Ovary (tissue), 10 donors: Measurements from ENCODE around the gene ERICH6. TPM values are rescaled to one million over a fixed set of nuclear protein-coding genes. Genes with fewer than 3 reads are reported as not detected.

Experiments
- DNase-seq, 5 donors: peaks; one replicate each; pipeline ENCODE4 v3.0.0-alpha.2; 2019 to 2020
- H3K27ac ChIP-seq, 2 donors: fragments of 200-600 bp; one replicate each; pipeline versions ENCODE4 v1.5.1 to v1.8.0; 2019 to 2022
- H3K27me3 ChIP-seq: fragments of 200-600 bp; one replicate; pipeline ENCODE4 v1.8.0; 2022
- H3K36me3 ChIP-seq: fragments of 200-600 bp; sonication (generic); one replicate; pipeline ENCODE4 v1.5.1; 2019
- H3K4me1 ChIP-seq: one replicate; pipeline ENCODE4 v1.8.1; 2013; ENCODE audit warnings: mild to moderate bottlenecking, moderate library complexity; ENCODE audit not compliant: insufficient read depth
- H3K4me3 ChIP-seq: fragments of 200-600 bp; sonication (generic); one replicate; pipeline ENCODE4 v1.5.1; 2017
- H3K9me3 ChIP-seq, 2 donors: fragments of 200-600 bp in 1 of 2; sonication (generic) in 1 of 2; one replicate each; pipeline versions ENCODE4 v1.5.1 to v1.8.1; 2013 to 2019; ENCODE audit warnings: mild to moderate bottlenecking in 1 of 2, moderate library complexity in 1 of 2
- CTCF ChIP-seq, 3 donors: fragments of 450-650 bp in 2 of 3; fragments of 200-600 bp in 1 of 3; IDR thresholded peaks; one replicate each; pipeline versions ENCODE4 v1.5.1 to v1.8.0; 2016 to 2022; ENCODE audit warnings: antibody characterized with exemption in 3 of 3, mild to moderate bottlenecking in 1 of 3
- EP300 ChIP-seq: sonication (generic); formaldehyde crosslinking; IDR thresholded peaks from one replicate; pipeline ENCODE4 v1.6.1; 2017; ENCODE audit warnings: antibody characterized with exemption
- POLR2A ChIP-seq: fragments of 450-650 bp; IDR thresholded peaks from one replicate; pipeline ENCODE4 v1.6.1; 2017; ENCODE audit warnings: antibody characterized with exemption, mild to moderate bottlenecking, moderate library complexity
- WGBS, 3 donors: extraction: QIAGEN DNeasy Blood & Tissue Kit in 1 of 3; methylation state at CpG; one replicate each; pipeline versions ENCODE4 v1.1.5 to v1.1.7; 2013 to 2017; 5-methylcytosine and 5-hydroxymethylcytosine counted together
- intact Hi-C, 4 donors: fragments of 100-400 bp; cut with DNase I; formaldehyde crosslinking; loops; one replicate each; pipeline versions ENCODE4 v1.11.0 to v1.15.1; 2022 to 2023
- long read RNA-seq, 3 donors: library from polyadenylated mRNA in 2 of 3; unstranded in 2 of 3; transcript quantifications; one replicate each; pipeline ENCODE4 v2.0.0 and lab custom pipeline, GENCODE V29; 2021 to 2026
- polyA plus RNA-seq, 2 donors: library from polyadenylated mRNA; stranded (reverse); fragments of 200-250 nt in 1 of 2; fragments of 350-450 nt in 1 of 2; fragmentation: Illumina TruSeq in 1 of 2; extraction: RNeasy Lipid Tissue Mini Kit (QIAGEN cat#74804) in 1 of 2; gene quantifications; one replicate each; pipeline ENCODE4 v1.2.3, GENCODE V29; 2013 to 2014
- total RNA-seq, 7 donors: library from RNA; depleted of rRNA in 2 of 7; stranded (reverse); fragments of >200 nt in 2 of 7; fragmentation: NEBNext Ultra II Directional in 3 of 7; extraction: Animal tissue kit (Norgen Biotek cat#: 25700) in 3 of 7; gene quantifications; one replicate each; pipeline versions ENCODE4 v1.1.0 to v1.2.4, GENCODE V29; 2016 to 2023
- donor health status: DM: no; HTN: no; CAD: no; lungs with moderate emphysema.
- donor health status: DM: no; HTN: no; CAD: no.
- donor health status: Bipolar disorder and iron deficiency.
- donor health status: DM: yes; HTN: yes; CAD: no.
- donor health status: DM: no; HTN: no; CAD: no.
- donor health status: DM: yes; HTN: yes; CAD: no.

The ERICH6 gene
- total RNA-seq = 1 to 10 TPM in 1 of 7 donors, under 1 TPM in 2, not detected in 4; 0.36 to 1.3 (median 0.51) TPM
- polyA plus RNA-seq = under 1 TPM in 1 of 2 donors, not detected in 1; 0.04 TPM
- long read RNA-seq, donor 1 = 0 reads
- long read RNA-seq, donor 2 = 0 reads
- long read RNA-seq, donor 3 = 0 reads

- peak; percentile 90 to 95 (median 91) for DNase-seq
- no peaks in the 10 kb centered on the region for H3K4me1 ChIP-seq
- no peaks in the 10 kb centered on the region for H3K9me3 ChIP-seq
- H3K27me3 ChIP-seq = no peaks in the 10 kb centered on the region
- intact Hi-C loops = no loop called here
- peak within 1 kb of the TSS; percentile 35 to 73 for H3K27ac ChIP-seq
- 0 to 1% (median 1%) methylated on average over 35 of the region's 35 CpGs for WGBS, 3 donors
- TF ChIP-seq EP300 (no peak), CTCF (IDR thresholded peaks at IDR 0.05) (peak in 1 of 3 donors; percentile 30), POLR2A (peak; percentile 46)
- peak within 1 kb of the TSS; percentile 50 for H3K4me3 ChIP-seq
- no peaks in the 10 kb centered on the region for H3K36me3 ChIP-seq
Measured at GRCh38 chr3:150703756-150704344, at the start of gene ERICH6. Gene ERICH6, minus strand, starts transcription at chr3:150703920. Its CDS starts 22 bp downstream, at chr3:150703898.

GRCh38 chr3:150751781-150752263, 48.1 kb upstream of the ERICH6 start:
- intact Hi-C loops = no loop called here
- H3K27ac ChIP-seq = no peak overlapping the region
- DNase-seq = no peak
- no peaks in the 10 kb centered on the region for H3K9me3 ChIP-seq
- no peaks in the 10 kb centered on the region for H3K36me3 ChIP-seq
- no peaks in the 10 kb centered on the region for H3K27me3 ChIP-seq
- H3K4me3 ChIP-seq = no peak overlapping the region
- WGBS, 3 donors = 55 to 70% (median 61%) methylated on average over 2 of the region's 2 CpGs
- peaks cover 36% of the 10 kb centered on the region for H3K4me1 ChIP-seq
- no peak for TF ChIP-seq POLR2A
- TF ChIP-seq CTCF (IDR thresholded peaks at IDR 0.05) = no peak
- TF ChIP-seq EP300 = no peak

DNA sequence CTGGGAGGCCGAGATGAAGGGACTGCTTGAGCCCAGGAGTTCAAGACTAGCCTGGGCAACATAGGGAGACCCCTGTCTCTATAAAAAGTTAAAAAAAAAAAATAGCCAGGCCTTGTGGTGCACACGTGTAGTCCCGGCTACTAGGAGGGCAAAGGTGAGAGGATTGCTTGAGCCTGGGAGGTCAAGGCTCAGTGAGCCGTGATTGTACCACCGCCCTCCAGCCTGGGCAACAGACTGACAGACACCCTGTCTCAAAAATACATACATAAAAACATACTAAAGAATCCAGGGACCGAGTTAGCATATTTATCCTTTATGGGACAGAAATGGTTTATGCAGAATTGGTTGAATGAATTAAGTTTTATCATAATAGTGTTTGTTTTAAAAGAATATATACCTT, 45.5 kb upstream of the ERICH6 start:
- Histone ChIP-seq H3K27ac (no peak overlapping the region), H3K36me3 (no peaks in the 10 kb centered on the region), H3K9me3 (no peaks in the 10 kb centered on the region), H3K4me1 (peaks cover 34% of the 10 kb centered on the region), H3K27me3 (no peaks in the 10 kb centered on the region), H3K4me3 (no peak overlapping the region)
- TF ChIP-seq CTCF (IDR thresholded peaks at IDR 0.05) (no peak), POLR2A (no peak), EP300 (no peak)
- 54 to 68% (median 62%) methylated on average over 6 of the region's 6 CpGs for WGBS, 3 donors
- intact Hi-C loops = no loop called here
- no peak for DNase-seq

DNA sequence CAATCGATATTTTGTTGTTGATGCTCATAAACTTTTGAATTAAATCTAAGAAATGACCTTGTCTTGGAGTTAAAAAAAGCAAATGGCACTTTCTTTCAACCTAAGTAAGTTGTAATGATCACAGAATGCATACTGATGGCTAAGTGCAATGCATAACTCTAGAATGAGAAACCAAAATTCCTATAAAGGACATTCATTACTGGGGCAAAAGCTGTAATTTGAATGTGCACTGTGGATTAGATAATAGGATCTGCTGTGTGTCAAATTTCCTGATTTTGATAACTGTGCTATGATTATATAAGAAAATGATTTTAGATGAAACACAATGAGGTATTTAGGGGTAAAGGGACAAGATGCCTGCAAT, 44.9 kb upstream of the ERICH6 start:
- TF ChIP-seq POLR2A (no peak), EP300 (no peak)
- peaks cover 33% of the 10 kb centered on the region for H3K4me1 ChIP-seq
- no peak overlapping the region for H3K4me3 ChIP-seq
- peak overlapping the region in 1 of 2 donors; percentile 68 for H3K27ac ChIP-seq
- no peaks in the 10 kb centered on the region for H3K27me3 ChIP-seq
- intact Hi-C loops = no loop called here
- H3K36me3 ChIP-seq = no peaks in the 10 kb centered on the region
- WGBS, 3 donors = 18 to 34% (median 21%) methylated on average over 1 of the region's 1 CpG
- no peak for DNase-seq
- H3K9me3 ChIP-seq = no peaks in the 10 kb centered on the region

DNA sequence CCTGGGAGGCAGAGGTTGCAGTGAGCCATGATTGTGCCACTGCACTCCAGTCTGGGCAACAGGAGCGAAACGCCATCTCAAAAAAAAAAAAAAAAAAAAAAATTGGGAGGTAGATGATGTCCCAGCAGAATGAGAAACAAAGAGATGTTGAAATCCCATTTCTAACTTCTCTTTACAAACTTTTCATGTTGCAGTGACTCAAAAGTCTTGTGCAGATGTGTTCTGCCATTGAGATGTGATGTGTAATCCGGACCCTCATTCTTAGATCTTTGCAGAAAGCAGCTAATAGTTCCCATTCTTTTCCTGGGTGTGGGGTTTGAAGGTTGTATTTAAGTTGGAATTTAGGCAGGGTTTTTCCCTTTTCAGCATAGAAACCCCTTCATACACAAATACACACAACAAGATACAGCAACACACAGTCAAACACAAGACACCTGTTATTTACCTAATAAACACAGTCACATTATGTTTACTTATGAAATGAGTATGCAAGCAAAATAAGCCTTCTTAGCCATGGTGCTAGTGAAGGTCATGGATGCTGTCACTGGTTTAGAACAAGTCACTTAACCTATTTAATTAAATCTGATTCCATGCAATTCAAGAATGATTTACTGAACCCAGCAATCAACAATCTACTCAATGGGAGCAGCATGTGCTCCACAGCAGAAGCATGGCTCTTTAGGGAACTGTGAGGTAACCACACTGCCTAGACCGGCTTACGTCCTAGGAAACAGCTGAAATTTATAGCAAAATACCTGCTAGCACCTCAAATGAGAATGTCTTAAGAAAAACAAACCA, 44.4 kb upstream of the ERICH6 start:
- intact Hi-C loops = no loop called here
- no peak for TF ChIP-seq POLR2A
- no peak for TF ChIP-seq EP300
- no peak for TF ChIP-seq CTCF (IDR thresholded peaks at IDR 0.05)
- H3K4me3 ChIP-seq = no peak overlapping the region
- no peak for DNase-seq
- WGBS, 3 donors = 88 to 90% (median 89%) methylated on average over 5 of the region's 5 CpGs
- H3K9me3 ChIP-seq = no peaks in the 10 kb centered on the region
- H3K27ac ChIP-seq = peak overlapping the region in 1 of 2 donors; percentile 68
- peaks cover 36% of the 10 kb centered on the region for H3K4me1 ChIP-seq
- H3K27me3 ChIP-seq = no peaks in the 10 kb centered on the region
- H3K36me3 ChIP-seq = no peaks in the 10 kb centered on the region
